Heart right ventricle (tissue), 16 donors: ENCODE measurements around the gene CABLES2. TPM values are rescaled to one million over a fixed set of nuclear protein-coding genes. Genes with fewer than 3 reads are reported as not detected.

Experiments
- ATAC-seq, 8 donors: fragments of 200-7000 bp; cut with Tn5 transposase; one replicate each; pipeline ENCODE4 v1.9.1; 2020; ENCODE audit warnings: mild to moderate bottlenecking in 8 of 8, moderate library complexity in 8 of 8, moderate number of reproducible peaks in 1 of 8
- DNase-seq, 2 donors: peaks; one replicate each; pipeline ENCODE4 v3.0.0-alpha.2; 2020
- H3K27ac ChIP-seq, 10 donors: fragments of 200-600 bp; sonication (generic) in 2 of 10; one replicate each; pipeline versions ENCODE4 v1.5.0 to v1.8.0; 2020 to 2022; ENCODE audit warnings: mild to moderate bottlenecking in 3 of 10
- H3K27me3 ChIP-seq, 7 donors: fragments of 200-600 bp; one replicate each; pipeline ENCODE4 v1.8.0; 2021 to 2022; ENCODE audit warnings: mild to moderate bottlenecking in 2 of 7
- H3K36me3 ChIP-seq, 9 donors: fragments of 200-600 bp; sonication (generic) in 1 of 9; one replicate each; pipeline versions ENCODE4 v1.5.0 to v1.8.0; 2020 to 2022; ENCODE audit warnings: mild to moderate bottlenecking in 2 of 9
- H3K4me1 ChIP-seq, 9 donors: fragments of 200-600 bp; sonication (generic) in 1 of 9; one replicate each; pipeline versions ENCODE4 v1.5.0 to v1.8.0; 2020 to 2022; ENCODE audit warnings: mild to moderate bottlenecking in 4 of 9
- H3K4me3 ChIP-seq, 10 donors: fragments of 200-600 bp; sonication (generic) in 2 of 10; one replicate each; pipeline versions ENCODE4 v1.5.0 to v1.8.0; 2020 to 2022; ENCODE audit warnings: mild to moderate bottlenecking in 7 of 10, moderate library complexity in 2 of 10
- H3K9me3 ChIP-seq, 11 donors: fragments of 200-600 bp in 10 of 11; sonication (generic) in 2 of 11; one replicate each; pipeline versions ENCODE4 v1.5.0 to v1.8.0; 2013 to 2022; ENCODE audit warnings: mild to moderate bottlenecking in 2 of 11, control low read depth in 1 of 11, moderate library complexity in 1 of 11
- WGBS, 2 donors: extraction: QIAGEN DNeasy Blood & Tissue Kit; methylation state at CpG; one replicate each; pipeline ENCODE4 v1.1.7; 2013; ENCODE audit warnings: inconsistent platforms in 1 of 2; 5-methylcytosine and 5-hydroxymethylcytosine counted together
- intact Hi-C, 10 donors: fragments of 100-400 bp; cut with DNase I; formaldehyde crosslinking; loops; one replicate each; pipeline versions ENCODE4 v1.11.1 to v1.14.2; 2022
- polyA plus RNA-seq, 2 donors: library from polyadenylated mRNA; stranded (reverse); fragments of 200-250 nt; gene quantifications; one replicate each; pipeline ENCODE4 v1.2.3, GENCODE V29; 2013
- total RNA-seq, 10 donors: library from RNA; stranded (reverse); fragmentation: NEBNext Ultra II Directional in 3 of 10; extraction: Animal tissue kit (Norgen Biotek cat#: 25700) in 3 of 10; gene quantifications; one replicate each; pipeline versions ENCODE4 v1.2.1 to v1.2.4, GENCODE V29; 2021 to 2023
- TF ChIP-seq, protein P1 (sequence below), 9 donors: fragments of 200-600 bp; sonication (generic) in 2 of 9; IDR thresholded peaks; one replicate each; pipeline versions ENCODE4 v1.5.0 to v1.8.0; 2021 to 2022; ENCODE audit warnings: antibody characterized with exemption in 9 of 9, mild to moderate bottlenecking in 5 of 9, moderate library complexity in 1 of 9
- donor health status: Arrhythmogenic right ventricular cardiomyopathy.
- donor health status: ischemic (EF 13 %, LVEDD 7.1; RV severe dilation, severe dysfunction).
- donor health status: healthy with polysubstance abuse.
- donor health status: DM: no; HTN: yes; CAD: no.
- donor health status: DM: no; HTN: no; CAD: no.
- donor health status: ischemic (EF 25% LVEDD 6.9; RV normal size, moderate dysfunction).
- donor health status: ischemic (EF 25% LVEDD 5.7; RV mildly dilated, moderate dysfunction).
- donor health status: healthy.
- donor health status: DM: yes; HTN: yes; CAD: no.
- donor health status: Ischemic cardiomyopathy.
- donor health status: ischemic (EF 35%, LVEDD 5.7; RV mildly dilated, moderate dysfunction).
- donor health status: nonischemic (EF 11% LVEDD 7.7; RV severe dilation, severe dysfunction).
- donor health status: DM: yes; HTN: yes; CAD: no.
- donor health status: PGD.
- donor health status: ischemic (EF 29% LVEDD 5.4; RV normal size, mild dysfunction).
- donor health status: nonischemic (EF 23%, LVEDD 6.1; RV moderate dilation, normal function).

The CABLES2 gene
- total and polyA plus RNA-seq, 12 donors: 2.9 to 11.9 (median 7.8) TPM

DNA sequence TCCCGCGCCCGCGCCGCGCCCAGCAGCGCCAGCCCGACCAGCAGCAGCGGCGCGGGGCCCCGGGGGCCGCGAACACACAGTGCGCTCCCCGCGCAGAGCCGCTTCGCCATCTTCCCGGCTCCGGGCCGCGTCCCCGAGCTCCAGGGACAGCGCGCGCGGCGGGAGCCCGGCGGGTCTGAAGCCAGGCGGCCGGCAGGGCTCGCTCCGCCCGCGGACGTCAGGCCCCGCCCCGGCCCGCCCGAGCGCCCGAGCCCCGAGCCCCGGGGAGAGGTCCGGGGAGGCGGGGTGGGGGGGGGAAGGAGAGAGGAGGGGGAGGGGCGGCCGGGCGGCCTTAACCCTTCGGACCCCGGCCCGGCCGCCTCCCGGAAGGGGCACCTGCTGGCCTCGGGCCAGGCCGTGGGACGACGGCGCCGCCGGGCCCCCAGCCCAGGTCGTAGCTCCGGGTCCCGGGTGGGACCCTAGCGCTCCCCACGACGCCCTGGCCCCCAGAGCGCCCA is 39.9 kb downstream of the CABLES2 start, which contains the start of gene LAMA5:
LAMA5 (minus strand) TSS at position 177 of the 497 bp plus-strand sequence; CDS start at position 110, 67 bp downstream.
- intact Hi-C loops: loop anchor here in 1 of 10 donors (2.0 to 5.0 kb wide), 2 partner anchors 14 to 65 kb away; partner anchors contain the start of gene ADRM1
- peak in 6 of 8 donors; percentile 7 to 64 (median 31) for ATAC-seq

DNA sequence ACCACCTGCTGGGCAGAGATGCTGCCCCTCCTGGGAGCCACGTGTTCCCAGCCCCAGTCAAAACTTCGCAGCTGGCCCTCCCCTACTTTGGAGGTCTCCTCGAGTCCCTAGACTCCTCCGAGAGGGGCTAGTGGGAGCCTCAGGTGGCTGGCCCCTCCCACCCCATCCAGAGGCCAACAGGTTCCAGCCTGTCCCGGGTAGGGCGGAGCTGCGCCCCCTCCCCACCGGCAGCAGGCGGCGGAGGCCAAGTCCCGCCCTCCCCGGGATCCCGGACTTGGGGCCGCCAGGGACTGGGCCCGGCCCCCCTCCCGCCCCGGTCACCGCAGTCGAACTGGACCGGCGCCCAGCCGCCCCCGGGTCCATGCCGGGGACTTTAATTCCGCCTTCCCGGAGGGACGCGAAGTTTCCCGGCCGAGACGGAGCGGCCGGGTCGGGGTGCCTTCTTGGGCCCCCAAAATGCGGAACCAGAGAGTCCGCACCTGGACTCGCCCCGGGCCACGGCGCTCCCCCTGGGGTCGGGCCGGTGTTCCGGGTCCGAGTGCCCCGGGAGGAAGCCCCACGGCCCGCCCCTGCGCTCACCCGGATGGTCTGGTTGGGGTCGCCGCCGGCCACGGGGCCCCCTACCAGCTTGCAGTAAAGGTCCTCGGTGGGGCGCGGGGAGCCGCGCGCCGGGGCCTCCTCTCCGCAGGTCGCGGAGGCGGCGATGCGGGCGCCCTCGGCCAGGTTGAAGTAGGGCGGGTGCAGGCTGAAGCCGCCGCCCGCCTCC is 40.5 kb downstream of the CABLES2 start:
- intact Hi-C loops: loop anchor here in 1 of 10 donors (2.0 to 5.0 kb wide), 2 partner anchors 14 to 64 kb away; partner anchors contain the start of gene ADRM1
- ATAC-seq: peak in 7 of 8 donors; percentile 9 to 45 (median 19)
- peaks cover 0 to 55% (median 0%) of the 10 kb centered on the region in 7 donors for H3K27me3 ChIP-seq
- DNase-seq: peak in 1 of 2 donors; percentile 51
- H3K4me3 ChIP-seq: peak overlapping the region; percentile 68 to 95 (median 91)
- TF ChIP-seq, protein P1, sequence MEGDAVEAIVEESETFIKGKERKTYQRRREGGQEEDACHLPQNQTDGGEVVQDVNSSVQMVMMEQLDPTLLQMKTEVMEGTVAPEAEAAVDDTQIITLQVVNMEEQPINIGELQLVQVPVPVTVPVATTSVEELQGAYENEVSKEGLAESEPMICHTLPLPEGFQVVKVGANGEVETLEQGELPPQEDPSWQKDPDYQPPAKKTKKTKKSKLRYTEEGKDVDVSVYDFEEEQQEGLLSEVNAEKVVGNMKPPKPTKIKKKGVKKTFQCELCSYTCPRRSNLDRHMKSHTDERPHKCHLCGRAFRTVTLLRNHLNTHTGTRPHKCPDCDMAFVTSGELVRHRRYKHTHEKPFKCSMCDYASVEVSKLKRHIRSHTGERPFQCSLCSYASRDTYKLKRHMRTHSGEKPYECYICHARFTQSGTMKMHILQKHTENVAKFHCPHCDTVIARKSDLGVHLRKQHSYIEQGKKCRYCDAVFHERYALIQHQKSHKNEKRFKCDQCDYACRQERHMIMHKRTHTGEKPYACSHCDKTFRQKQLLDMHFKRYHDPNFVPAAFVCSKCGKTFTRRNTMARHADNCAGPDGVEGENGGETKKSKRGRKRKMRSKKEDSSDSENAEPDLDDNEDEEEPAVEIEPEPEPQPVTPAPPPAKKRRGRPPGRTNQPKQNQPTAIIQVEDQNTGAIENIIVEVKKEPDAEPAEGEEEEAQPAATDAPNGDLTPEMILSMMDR (IDR thresholded peaks at IDR 0.05): no peak
- H3K4me1 ChIP-seq: peaks cover 48 to 91% (median 87%) of the 10 kb centered on the region in 9 donors
- 0 to 1% methylated on average over 55 to 72 of the region's 72 CpGs for WGBS, 2 donors
- H3K9me3 ChIP-seq: no peaks in the 10 kb centered on the region
- H3K36me3 ChIP-seq: peaks cover 0 to 7% (median 0%) of the 10 kb centered on the region in 9 donors
- peak overlapping the region; percentile 89 to 99 (median 94) for H3K27ac ChIP-seq

More for the DNA sequence above, 39.9 kb downstream of the CABLES2 start, which contains the start of gene LAMA5:
- peaks cover 0 to 55% (median 0%) of the 10 kb centered on the region in 7 donors for H3K27me3 ChIP-seq
- H3K27ac ChIP-seq: peak within 1 kb of the TSS; percentile 89 to 99 (median 94)
- TF ChIP-seq, protein P1 (IDR thresholded peaks at IDR 0.05): peak in 1 of 9 donors; percentile 6
- 1% methylated on average over 40 to 68 of the region's 70 CpGs for WGBS, 2 donors
- H3K36me3 ChIP-seq: peaks cover 0 to 1% (median 0%) of the 10 kb centered on the region in 9 donors
- peak in 1 of 2 donors; percentile 73 for DNase-seq
- no peaks in the 10 kb centered on the region for H3K9me3 ChIP-seq
- H3K4me1 ChIP-seq: peaks cover 43 to 85% (median 82%) of the 10 kb centered on the region in 9 donors
- peak within 1 kb of the TSS; percentile 68 to 95 (median 91) for H3K4me3 ChIP-seq

DNA sequence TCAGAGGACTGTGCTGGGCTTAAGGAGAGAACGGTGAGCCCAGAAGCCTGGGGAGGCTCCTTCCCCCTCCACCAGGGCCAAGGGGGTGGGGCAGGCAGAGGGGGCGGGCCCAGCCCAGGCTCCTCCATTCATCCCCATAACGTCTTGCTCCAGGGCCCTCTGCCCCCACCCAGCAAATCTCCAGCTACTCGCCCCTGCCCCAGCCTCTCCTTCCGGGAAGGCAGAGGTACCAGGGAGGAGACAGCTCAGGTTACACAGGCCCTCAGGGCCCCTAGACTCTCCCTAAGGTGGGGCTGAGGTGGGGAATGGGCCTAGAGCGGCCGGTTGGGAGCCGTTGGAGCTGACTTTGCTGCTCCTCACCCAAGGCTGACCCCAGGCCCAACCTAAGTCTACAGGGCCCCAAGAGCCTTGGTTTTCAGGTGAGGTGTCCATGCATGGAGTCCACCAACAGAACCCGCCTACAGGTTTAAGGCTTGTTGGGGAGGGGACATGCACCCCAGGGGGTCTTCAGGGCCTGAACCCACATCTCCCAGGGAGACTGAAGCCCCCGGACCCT is 41.2 kb downstream of the CABLES2 start:
- H3K4me1 ChIP-seq: peaks cover 54 to 94% (median 91%) of the 10 kb centered on the region in 9 donors
- ATAC-seq: peak in 7 of 8 donors; percentile 6 to 58 (median 40)
- peak overlapping the region; percentile 68 to 95 (median 91) for H3K4me3 ChIP-seq
- 16 to 22% methylated on average over 10 of the region's 10 CpGs for WGBS, 2 donors
- no peaks in the 10 kb centered on the region for H3K9me3 ChIP-seq
- H3K36me3 ChIP-seq: peaks cover 0 to 9% (median 0%) of the 10 kb centered on the region in 9 donors
- TF ChIP-seq, protein P1 (IDR thresholded peaks at IDR 0.05): no peak
- intact Hi-C loops: loop anchor here in 2 of 10 donors (2.0 to 5.0 kb wide), 2 partner anchors 15 to 64 kb away; partner anchors contain the start of gene ADRM1 (in 1 of the 2)
- peaks cover 0 to 55% (median 0%) of the 10 kb centered on the region in 7 donors for H3K27me3 ChIP-seq
- DNase-seq: no peak
- H3K27ac ChIP-seq: peak overlapping the region; percentile 89 to 99 (median 94)
